GM12878 (cell line): ENCODE measurements around the gene TMED10. TPM values are rescaled to one million over a fixed set of nuclear protein-coding genes. Genes with fewer than 3 reads are reported as not detected.

Source experiments
- ATAC-seq: fragments of 200-7000 bp; cut with Tn5 transposase; 3 replicates; pipeline ENCODE4 v1.9.1; 2020; ENCODE audit warnings: mild to moderate bottlenecking, moderate library complexity
- BruUV-seq: library from RNA; stranded (reverse); fragments of 400-500 nt; replicated peaks from 2 replicates; lab custom pipeline; 2021; lab: Mats Ljungman, UMichigan
- CTCF ChIA-PET: fragments of 300-600 bp; sonication (Branson Sonifier 250); formaldehyde crosslinking; extraction: SDS; loops from one replicate; lab custom pipeline; 2021; ENCODE audit warnings: inconsistent platforms; lab: Yijun Ruan, JAX
- POLR2A ChIA-PET: fragments of 350-600 bp; formaldehyde crosslinking; extraction: SDS; loops from one replicate; lab custom pipeline; 2021; ENCODE audit warnings: inconsistent platforms; lab: Charles Lee
- RAD21 ChIA-PET: fragments of 300-600 bp; sonication (Branson Sonifier 250); formaldehyde crosslinking; loops from one replicate; lab custom pipeline; 2023; ENCODE audit warnings: antibody characterized with exemption; ENCODE audit not compliant: unreplicated experiment; lab: Charles Lee
- SMC1A ChIA-PET: fragments of 300-600 bp; sonication (Branson Sonifier 250); formaldehyde crosslinking; loops from one replicate; lab custom pipeline; 2023; ENCODE audit not compliant: unreplicated experiment, uncharacterized antibody; lab: Charles Lee
- DNase-seq: peaks from one replicate; pipeline ENCODE4 v3.0.0-alpha.2; 2011; ENCODE audit warnings: low read depth, low spot score
- FAIRE-seq: peaks from 3 replicates; lab custom pipeline; 2011; peaks lifted over from hg19 to GRCh38; lab: Jason Lieb, UNC
- H2AFZ ChIP-seq: 2 replicates; pipeline ENCODE4 v1.6.0; 2011; ENCODE audit warnings: low read depth, low read length, control low read depth; ENCODE audit not compliant: control insufficient read depth
- H3K27ac ChIP-seq: 2 replicates; pipeline ENCODE4 v1.5.1; 2011; ENCODE audit warnings: control low read depth; ENCODE audit not compliant: control insufficient read depth, insufficient read depth
- H3K27me3 ChIP-seq, 2 experiments: replicated peaks in 1 of 2; 2 replicates each; pipeline versions ENCODE4 v1.6.0 to v1.6.1; 2011; ENCODE audit warnings: low read length in 1 of 2; ENCODE audit not compliant: control insufficient read depth in 2 of 2, insufficient read depth in 2 of 2
- H3K36me3 ChIP-seq, 2 experiments: 2 replicates each; pipeline ENCODE4 v1.5.1; 2011; ENCODE audit warnings: low read length in 1 of 2; ENCODE audit not compliant: control insufficient read depth in 2 of 2, insufficient read depth in 2 of 2
- H3K4me1 ChIP-seq: 2 replicates; pipeline ENCODE4 v1.6.1; 2011; ENCODE audit warnings: mild to moderate bottlenecking, low read length, moderate library complexity, mixed read lengths; ENCODE audit not compliant: control insufficient read depth, insufficient read depth
- H3K4me2 ChIP-seq: 2 replicates; pipeline ENCODE4 v1.6.0; 2011; ENCODE audit warnings: control low read depth; ENCODE audit not compliant: control insufficient read depth, insufficient read depth
- H3K4me3 ChIP-seq: fragments of 200-600 bp; sonication (generic); 2 replicates; pipeline ENCODE4 v1.5.1; 2016
- H3K79me2 ChIP-seq: 2 replicates; pipeline ENCODE4 v1.6.0; 2011; ENCODE audit warnings: low read length; ENCODE audit not compliant: control insufficient read depth, insufficient read depth
- H3K9ac ChIP-seq: 2 replicates; pipeline ENCODE4 v1.8.0; 2011; ENCODE audit warnings: low read length, control low read depth, mixed read lengths; ENCODE audit not compliant: control insufficient read depth, insufficient read depth
- H3K9me3 ChIP-seq: replicated peaks from 3 replicates; pipeline ENCODE4 v1.5.1; 2011; ENCODE audit warnings: mild to moderate bottlenecking, low read length; ENCODE audit not compliant: control insufficient read depth, insufficient read depth
- H4K20me1 ChIP-seq: 2 replicates; pipeline ENCODE4 v1.6.0; 2011; ENCODE audit not compliant: control insufficient read depth, insufficient read depth
- CHD2 ChIP-seq: IDR thresholded peaks from 2 replicates; pipeline ENCODE4 v1.6.1; 2011; ENCODE audit warnings: low read depth, low read length, improper control_type of control experiment, borderline replicate concordance
- HDGF ChIP-seq: fragments of 450-650 bp; IDR thresholded peaks from 2 replicates; pipeline ENCODE4 v1.6.1; 2016; ENCODE audit warnings: antibody characterized with exemption
- RAD51 ChIP-seq: fragments of 450-650 bp; IDR thresholded peaks from 2 replicates; pipeline ENCODE4 v1.6.1; 2016; ENCODE audit warnings: moderate library complexity, mild to moderate bottlenecking, inconsistent platforms
- RB1 ChIP-seq: fragments of 450-650 bp; formaldehyde crosslinking; IDR thresholded peaks from 2 replicates; pipeline ENCODE4 v1.6.1; 2017; ENCODE audit warnings: mild to moderate bottlenecking, borderline replicate concordance
- SP1 ChIP-seq: IDR thresholded peaks from one replicate; pipeline ENCODE4 v1.6.1; 2011; ENCODE audit warnings: low read depth, low read length
- SUZ12 ChIP-seq: fragments of 200-600 bp; sonication (generic); IDR thresholded peaks from one replicate; pipeline ENCODE4 v1.6.1; 2018; ENCODE audit warnings: antibody characterized with exemption, mild to moderate bottlenecking; ENCODE audit not compliant: unreplicated experiment
- TARDBP ChIP-seq: IDR thresholded peaks from 2 replicates; pipeline ENCODE4 v1.6.1; 2016; ENCODE audit warnings: borderline replicate concordance
- WGBS: methylation state at CpG from one replicate; pipeline ENCODE4 v1.1.6; 2016; ENCODE audit warnings: low lambda C conversion rate; ENCODE audit not compliant: insufficient replicate concordance, insufficient coverage; ENCODE audit errors: missing lambda C conversion rate; 5-methylcytosine and 5-hydroxymethylcytosine counted together
- in situ Hi-C: fragments of 300-500 bp; cut with MboI; formaldehyde crosslinking; loops from 9 replicates; pipeline ENCODE4 v1.14.3; 2018; ENCODE audit warnings: mixed read lengths
- intact Hi-C: fragments of 100-400 bp; cut with micrococcal nuclease; formaldehyde crosslinking; loops from one replicate; pipeline ENCODE4 v1.14.2; 2022; ENCODE audit not compliant: unreplicated experiment
- polyA plus RNA-seq, 11 experiments: library from polyadenylated mRNA; depleted of rRNA in 4 of 11; unstranded in 6 of 11; stranded (reverse) in 5 of 11; fragments of >200 nt; fragmentation: Nextera tagmentation in 4 of 11; fragmentation: Illumina TruSeq in 1 of 11; extraction: Ambion mirVana in 4 of 11; extraction: Trizol in 1 of 11; gene quantifications; 1 replicate in 1 of 11; 2 replicates in 10 of 11; pipeline versions ENCODE4 v1.2.1 to v1.2.3, GENCODE V29; 2011 to 2016; ENCODE audit warnings: inconsistent platforms in 2 of 11, missing spikeins in 2 of 11, low read depth in 1 of 11
- total RNA-seq, 4 experiments: library from RNA; depleted of rRNA in 3 of 4; stranded (reverse); fragments of >200 nt in 3 of 4; fragmentation: Illumina TruSeq in 1 of 4; extraction: Trizol in 1 of 4; gene quantifications; 2 replicates each; pipeline versions ENCODE4 v1.2.1 to v1.2.3, GENCODE V29; 2013 to 2021
- TF ChIP-seq, protein P1 (sequence below): fragments of 450-650 bp; IDR thresholded peaks from 2 replicates; pipeline ENCODE4 v1.6.1; 2017; ENCODE audit warnings: mild to moderate bottlenecking, low read depth, inconsistent platforms; ENCODE audit not compliant: poor library complexity, severe bottlenecking
- TF ChIP-seq, protein P2 (sequence below): fragments of 450-650 bp; formaldehyde crosslinking; IDR thresholded peaks from 2 replicates; pipeline ENCODE4 v1.4.0; 2022; ENCODE audit warnings: mild to moderate bottlenecking, moderate library complexity
- TF ChIP-seq, protein P3 (sequence below): IDR thresholded peaks from 2 replicates; pipeline ENCODE4 v1.6.1; 2012; ENCODE audit warnings: low read depth, low read length, improper control_type of control experiment
- TF ChIP-seq, protein P4 (sequence below): IDR thresholded peaks from 2 replicates; pipeline ENCODE4 v1.6.1; 2012; ENCODE audit warnings: low read depth, low read length, improper control_type of control experiment
- TF ChIP-seq, protein P5 (sequence below): fragments of 450-650 bp; IDR thresholded peaks from 2 replicates; pipeline ENCODE4 v1.6.1; 2018; ENCODE audit warnings: mild to moderate bottlenecking, low read depth, moderate library complexity; ENCODE audit not compliant: partially characterized antibody
- TF ChIP-seq, protein P6 (sequence below): fragments of 450-650 bp; IDR thresholded peaks from 2 replicates; pipeline ENCODE4 v1.6.1; 2014; ENCODE audit warnings: mild to moderate bottlenecking

Gene TMED10
- total and polyA plus RNA-seq, 10 of the 15 experiments (the other 5 are each of a cell fraction or from before 2014, with no cell fraction given): 99.8 to 270 (median 180) TPM

DNA sequence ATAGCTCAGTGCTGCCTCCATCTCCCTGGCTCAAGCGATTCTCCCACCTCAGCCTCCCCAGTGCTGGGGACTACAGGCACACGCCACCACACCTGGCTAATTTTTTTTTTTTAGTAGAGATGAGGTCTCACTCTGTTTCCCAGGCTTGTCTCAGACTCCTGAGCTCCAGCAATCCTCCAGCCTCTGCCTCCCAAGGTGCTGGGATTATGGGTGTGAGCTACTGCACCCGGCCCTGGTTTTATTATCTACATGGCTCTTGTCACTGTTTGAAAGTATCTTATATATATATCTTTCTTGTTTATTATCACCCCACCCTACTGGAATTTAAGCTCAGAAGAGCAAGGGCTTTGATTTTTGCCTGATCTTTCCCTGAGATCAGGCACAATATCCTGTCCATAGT, 7.6 kb upstream of the TMED10 start:
- WGBS: 70% methylated on average over 2 of the region's 3 CpGs
- Histone ChIP-seq H4K20me1 (no peaks in the 10 kb centered on the region), H2AFZ (no peak overlapping the region), H3K4me1 (peaks cover 25% of the 10 kb centered on the region), H3K27ac (no peak overlapping the region), H3K4me2 (peak overlapping the region; percentile 65; the same call in 1 of the 2 replicates), H3K9me3 (no peaks in the 10 kb centered on the region), H3K9ac (no peak overlapping the region), H3K4me3 (no peak overlapping the region), H3K27me3 (no peaks in the 10 kb centered on the region; a peak in 1 of 4 replicates), H3K79me2 (no peaks in the 10 kb centered on the region), H3K36me3 (no peaks in the 10 kb centered on the region)
- POLR2A ChIA-PET: interaction anchor here (0.7 to 0.9 kb wide), 2 partner anchors 75 to 331 kb away, joined by 3 read pairs; no protein-coding TSS in a partner anchor
- CTCF ChIA-PET: interaction anchor here (0.6 to 1.9 kb wide), 10 partner anchors 9 to 345 kb away, joined by 3 to 8 read pairs (median 4); no protein-coding TSS in a partner anchor
- SMC1A ChIA-PET: interaction anchor here (0.7 to 1.7 kb wide), 7 partner anchors 10 to 112 kb away, joined by 3 to 7 read pairs (median 4); no protein-coding TSS in a partner anchor
- in situ Hi-C loops (no loop called here), intact Hi-C loops (no loop called here)
- BruUV-seq: no TSS peak
- no peak for FAIRE-seq
- DNase-seq: no peak
- ATAC-seq: no peak
- RAD21 ChIA-PET: interaction anchor here (0.8 to 0.9 kb wide), 2 partner anchors 38 to 111 kb away, joined by 3 to 5 read pairs; no protein-coding TSS in a partner anchor
- TF ChIP-seq, protein P1, sequence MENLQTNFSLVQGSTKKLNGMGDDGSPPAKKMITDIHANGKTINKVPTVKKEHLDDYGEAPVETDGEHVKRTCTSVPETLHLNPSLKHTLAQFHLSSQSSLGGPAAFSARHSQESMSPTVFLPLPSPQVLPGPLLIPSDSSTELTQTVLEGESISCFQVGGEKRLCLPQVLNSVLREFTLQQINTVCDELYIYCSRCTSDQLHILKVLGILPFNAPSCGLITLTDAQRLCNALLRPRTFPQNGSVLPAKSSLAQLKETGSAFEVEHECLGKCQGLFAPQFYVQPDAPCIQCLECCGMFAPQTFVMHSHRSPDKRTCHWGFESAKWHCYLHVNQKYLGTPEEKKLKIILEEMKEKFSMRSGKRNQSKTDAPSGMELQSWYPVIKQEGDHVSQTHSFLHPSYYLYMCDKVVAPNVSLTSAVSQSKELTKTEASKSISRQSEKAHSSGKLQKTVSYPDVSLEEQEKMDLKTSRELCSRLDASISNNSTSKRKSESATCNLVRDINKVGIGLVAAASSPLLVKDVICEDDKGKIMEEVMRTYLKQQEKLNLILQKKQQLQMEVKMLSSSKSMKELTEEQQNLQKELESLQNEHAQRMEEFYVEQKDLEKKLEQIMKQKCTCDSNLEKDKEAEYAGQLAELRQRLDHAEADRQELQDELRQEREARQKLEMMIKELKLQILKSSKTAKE: no peak
- TF ChIP-seq CHD2: no peak
- no peak for TF ChIP-seq SUZ12
- TF ChIP-seq HDGF: no peak
- TF ChIP-seq, protein P2, sequence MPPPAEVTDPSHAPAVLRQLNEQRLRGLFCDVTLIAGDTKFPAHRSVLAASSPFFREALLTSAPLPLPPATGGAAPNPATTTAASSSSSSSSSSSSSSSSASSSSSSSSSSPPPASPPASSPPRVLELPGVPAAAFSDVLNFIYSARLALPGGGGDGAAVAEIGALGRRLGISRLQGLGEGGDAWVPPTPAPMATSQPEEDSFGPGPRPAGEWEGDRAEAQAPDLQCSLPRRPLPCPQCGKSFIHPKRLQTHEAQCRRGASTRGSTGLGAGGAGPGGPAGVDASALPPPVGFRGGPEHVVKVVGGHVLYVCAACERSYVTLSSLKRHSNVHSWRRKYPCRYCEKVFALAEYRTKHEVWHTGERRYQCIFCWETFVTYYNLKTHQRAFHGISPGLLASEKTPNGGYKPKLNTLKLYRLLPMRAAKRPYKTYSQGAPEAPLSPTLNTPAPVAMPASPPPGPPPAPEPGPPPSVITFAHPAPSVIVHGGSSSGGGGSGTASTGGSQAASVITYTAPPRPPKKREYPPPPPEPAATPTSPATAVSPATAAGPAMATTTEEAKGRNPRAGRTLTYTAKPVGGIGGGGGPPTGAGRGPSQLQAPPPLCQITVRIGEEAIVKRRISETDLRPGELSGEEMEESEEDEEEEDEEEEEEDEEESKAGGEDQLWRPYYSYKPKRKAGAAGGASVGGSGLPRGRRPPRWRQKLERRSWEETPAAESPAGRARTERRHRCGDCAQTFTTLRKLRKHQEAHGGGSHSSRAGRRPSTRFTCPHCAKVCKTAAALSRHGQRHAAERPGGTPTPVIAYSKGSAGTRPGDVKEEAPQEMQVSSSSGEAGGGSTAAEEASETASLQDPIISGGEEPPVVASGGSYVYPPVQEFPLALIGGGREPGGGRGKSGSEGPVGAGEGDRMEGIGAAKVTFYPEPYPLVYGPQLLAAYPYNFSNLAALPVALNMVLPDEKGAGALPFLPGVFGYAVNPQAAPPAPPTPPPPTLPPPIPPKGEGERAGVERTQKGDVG (CRISPR knock-in tag): no peak
- no peak for TF ChIP-seq RAD51
- TF ChIP-seq TARDBP: no peak
- TF ChIP-seq, protein P3, sequence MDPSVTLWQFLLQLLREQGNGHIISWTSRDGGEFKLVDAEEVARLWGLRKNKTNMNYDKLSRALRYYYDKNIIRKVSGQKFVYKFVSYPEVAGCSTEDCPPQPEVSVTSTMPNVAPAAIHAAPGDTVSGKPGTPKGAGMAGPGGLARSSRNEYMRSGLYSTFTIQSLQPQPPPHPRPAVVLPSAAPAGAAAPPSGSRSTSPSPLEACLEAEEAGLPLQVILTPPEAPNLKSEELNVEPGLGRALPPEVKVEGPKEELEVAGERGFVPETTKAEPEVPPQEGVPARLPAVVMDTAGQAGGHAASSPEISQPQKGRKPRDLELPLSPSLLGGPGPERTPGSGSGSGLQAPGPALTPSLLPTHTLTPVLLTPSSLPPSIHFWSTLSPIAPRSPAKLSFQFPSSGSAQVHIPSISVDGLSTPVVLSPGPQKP: no peak
- TF ChIP-seq, protein P4, sequence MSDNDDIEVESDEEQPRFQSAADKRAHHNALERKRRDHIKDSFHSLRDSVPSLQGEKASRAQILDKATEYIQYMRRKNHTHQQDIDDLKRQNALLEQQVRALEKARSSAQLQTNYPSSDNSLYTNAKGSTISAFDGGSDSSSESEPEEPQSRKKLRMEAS: no peak
- TF ChIP-seq SP1: no peak
- TF ChIP-seq, protein P5, sequence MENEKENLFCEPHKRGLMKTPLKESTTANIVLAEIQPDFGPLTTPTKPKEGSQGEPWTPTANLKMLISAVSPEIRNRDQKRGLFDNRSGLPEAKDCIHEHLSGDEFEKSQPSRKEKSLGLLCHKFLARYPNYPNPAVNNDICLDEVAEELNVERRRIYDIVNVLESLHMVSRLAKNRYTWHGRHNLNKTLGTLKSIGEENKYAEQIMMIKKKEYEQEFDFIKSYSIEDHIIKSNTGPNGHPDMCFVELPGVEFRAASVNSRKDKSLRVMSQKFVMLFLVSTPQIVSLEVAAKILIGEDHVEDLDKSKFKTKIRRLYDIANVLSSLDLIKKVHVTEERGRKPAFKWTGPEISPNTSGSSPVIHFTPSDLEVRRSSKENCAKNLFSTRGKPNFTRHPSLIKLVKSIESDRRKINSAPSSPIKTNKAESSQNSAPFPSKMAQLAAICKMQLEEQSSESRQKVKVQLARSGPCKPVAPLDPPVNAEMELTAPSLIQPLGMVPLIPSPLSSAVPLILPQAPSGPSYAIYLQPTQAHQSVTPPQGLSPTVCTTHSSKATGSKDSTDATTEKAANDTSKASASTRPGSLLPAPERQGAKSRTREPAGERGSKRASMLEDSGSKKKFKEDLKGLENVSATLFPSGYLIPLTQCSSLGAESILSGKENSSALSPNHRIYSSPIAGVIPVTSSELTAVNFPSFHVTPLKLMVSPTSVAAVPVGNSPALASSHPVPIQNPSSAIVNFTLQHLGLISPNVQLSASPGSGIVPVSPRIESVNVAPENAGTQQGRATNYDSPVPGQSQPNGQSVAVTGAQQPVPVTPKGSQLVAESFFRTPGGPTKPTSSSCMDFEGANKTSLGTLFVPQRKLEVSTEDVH: no peak
- TF ChIP-seq, protein P6, sequence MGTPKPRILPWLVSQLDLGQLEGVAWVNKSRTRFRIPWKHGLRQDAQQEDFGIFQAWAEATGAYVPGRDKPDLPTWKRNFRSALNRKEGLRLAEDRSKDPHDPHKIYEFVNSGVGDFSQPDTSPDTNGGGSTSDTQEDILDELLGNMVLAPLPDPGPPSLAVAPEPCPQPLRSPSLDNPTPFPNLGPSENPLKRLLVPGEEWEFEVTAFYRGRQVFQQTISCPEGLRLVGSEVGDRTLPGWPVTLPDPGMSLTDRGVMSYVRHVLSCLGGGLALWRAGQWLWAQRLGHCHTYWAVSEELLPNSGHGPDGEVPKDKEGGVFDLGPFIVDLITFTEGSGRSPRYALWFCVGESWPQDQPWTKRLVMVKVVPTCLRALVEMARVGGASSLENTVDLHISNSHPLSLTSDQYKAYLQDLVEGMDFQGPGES: no peak
- TF ChIP-seq RB1: no peak
